HepG2 (cell line): Measurements from ENCODE around the gene POLR2J.
"Not testable (repeated sequence)": the region's sequence is repeated elsewhere in the genome, so short reads cannot be mapped to it uniquely, and the experiment has no call there.

Experiments used
- AGO1 ChIP-seq: fragments of 200-400 bp; formaldehyde crosslinking; IDR thresholded peaks from 2 replicates; pipeline ENCODE4 v1.6.1; 2017; ENCODE audit warnings: mild to moderate bottlenecking, low read depth, low read length, moderate library complexity; ENCODE audit not compliant: poor library complexity, severe bottlenecking
- CBX2 ChIP-seq, 2 experiments: fragments of 200-600 bp in 1 of 2; sonication (generic); formaldehyde crosslinking in 1 of 2; IDR thresholded peaks; 2 replicates each; pipeline versions ENCODE4 v1.7.0 to v1.8.1; 2018 to 2022; ENCODE audit warnings: low read depth in 2 of 2, low read length in 1 of 2, mild to moderate bottlenecking in 1 of 2, missing genetic modification reagents in 1 of 2
- CENPX ChIP-seq: sonication (generic); formaldehyde crosslinking; IDR thresholded peaks from 2 replicates; pipeline ENCODE4 v1.9.0; 2021; ENCODE audit warnings: mild to moderate bottlenecking, missing genetic modification reagents, moderate library complexity
- FOXJ3 ChIP-seq: sonication (generic); formaldehyde crosslinking; IDR thresholded peaks from 2 replicates; pipeline ENCODE4 v1.4.0; 2020; ENCODE audit warnings: missing genetic modification reagents, mild to moderate bottlenecking, borderline replicate concordance
- SMYD3 ChIP-seq: sonication (generic); formaldehyde crosslinking; IDR thresholded peaks from 2 replicates; pipeline ENCODE4 v1.8.1; 2023; ENCODE audit warnings: mild to moderate bottlenecking, missing genetic modification reagents
- SOX6 ChIP-seq, 2 experiments: fragments of 450-650 bp in 1 of 2; sonication (generic) in 1 of 2; formaldehyde crosslinking in 1 of 2; IDR thresholded peaks; 2 replicates each; pipeline versions ENCODE4 v1.4.0 to v1.6.1; 2017 to 2020; ENCODE audit warnings: antibody characterized with exemption in 1 of 2, mild to moderate bottlenecking in 1 of 2, missing genetic modification reagents in 1 of 2
- TAF1 ChIP-seq: sonication (generic); formaldehyde crosslinking; IDR thresholded peaks from 2 replicates; pipeline ENCODE4 v1.4.0; 2020; ENCODE audit warnings: missing genetic modification reagents
- ZFX ChIP-seq: sonication (generic); formaldehyde crosslinking; IDR thresholded peaks from 2 replicates; pipeline ENCODE4 v1.4.0; 2020; ENCODE audit warnings: mild to moderate bottlenecking, low read depth, missing genetic modification reagents, moderate library complexity
- ZNF280D ChIP-seq: sonication (generic); formaldehyde crosslinking; IDR thresholded peaks from 2 replicates; pipeline ENCODE4 v1.5.1; 2020; ENCODE audit warnings: mild to moderate bottlenecking, missing genetic modification reagents
- ZSCAN9 ChIP-seq: IDR thresholded peaks from 2 replicates; pipeline ENCODE4 v1.6.1; 2016; ENCODE audit warnings: borderline replicate concordance

GRCh38 chr7:102479209-102479584 lies 475 bp upstream of the POLR2J start:
- not testable (repeated sequence) for TF ChIP-seq AGO1; ZNF280D (CRISPR knock-in tag); FOXJ3; SMYD3 (CRISPR knock-in tag); TAF1 (CRISPR knock-in tag); ZFX; CBX2 (IDR thresholded peaks at IDR 0.05; ENCODE audit: low read depth, low read length); CBX2 (CRISPR knock-in tag; IDR thresholded peaks at IDR 0.05; ENCODE audit: low read depth); SOX6 (IDR thresholded peaks at IDR 0.05); SOX6 (CRISPR knock-in tag; IDR thresholded peaks at IDR 0.05); CENPX (CRISPR knock-in tag); ZSCAN9 (CRISPR knock-in tag)
